ENCODE measurements around the gene CPAMD8.
"Not testable (repeated sequence)": the region's sequence is repeated elsewhere in the genome, so short reads cannot be mapped to it uniquely, and the experiment has no call there.

The CPAMD8 gene

DNA sequence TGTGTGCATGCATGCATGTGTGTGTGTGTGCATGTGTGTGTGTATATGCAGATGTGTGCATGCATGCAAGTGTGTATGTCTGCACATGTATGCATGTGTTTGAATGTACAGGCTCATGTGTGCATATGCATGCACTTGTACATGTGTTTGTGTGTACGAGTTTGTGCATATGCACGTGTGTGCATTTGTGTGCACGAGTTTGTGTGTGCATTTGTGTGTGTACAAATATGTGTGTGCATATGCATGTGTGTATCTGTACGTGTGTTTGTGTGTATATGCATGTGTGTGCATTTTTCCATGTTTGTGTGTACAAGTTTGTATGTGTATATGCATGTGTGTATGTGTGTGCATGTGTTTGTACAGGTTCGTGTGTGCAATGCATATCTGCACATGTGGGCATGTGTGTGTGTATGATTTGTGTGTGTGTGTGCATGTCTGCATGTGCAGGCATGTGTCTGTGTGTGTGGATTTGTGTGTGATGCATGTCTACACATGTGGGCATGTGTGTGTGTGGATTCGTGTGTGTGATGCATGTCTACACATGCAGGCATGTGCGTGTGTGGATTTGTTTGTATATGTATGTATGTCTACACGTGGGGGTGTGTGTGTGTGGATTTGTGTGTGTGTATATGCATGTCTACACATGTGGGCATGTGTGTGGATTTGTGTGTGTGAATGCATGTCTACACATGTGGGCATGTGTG lies 80.7 kb downstream of the CPAMD8 start:
- no peak for DNase-seq

DNA sequence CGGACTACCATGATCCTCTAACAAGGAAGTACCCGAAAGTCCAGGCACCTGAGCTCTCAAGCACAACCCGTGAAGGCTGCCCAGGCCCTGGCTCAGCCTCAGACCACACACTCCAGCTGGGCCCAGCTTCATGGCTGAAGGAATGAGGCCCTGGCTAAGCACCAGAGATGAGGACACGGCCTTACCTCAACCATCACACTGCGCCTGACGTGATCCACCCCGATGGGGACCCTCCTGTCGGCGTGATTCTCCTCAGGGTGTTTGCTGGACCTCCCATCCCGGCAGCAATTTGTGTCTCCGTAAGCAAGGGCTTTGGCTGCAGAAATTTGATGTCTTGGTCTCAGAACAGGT lies 81.3 kb downstream of the CPAMD8 start:
- DNase-seq = no peak

DNA sequence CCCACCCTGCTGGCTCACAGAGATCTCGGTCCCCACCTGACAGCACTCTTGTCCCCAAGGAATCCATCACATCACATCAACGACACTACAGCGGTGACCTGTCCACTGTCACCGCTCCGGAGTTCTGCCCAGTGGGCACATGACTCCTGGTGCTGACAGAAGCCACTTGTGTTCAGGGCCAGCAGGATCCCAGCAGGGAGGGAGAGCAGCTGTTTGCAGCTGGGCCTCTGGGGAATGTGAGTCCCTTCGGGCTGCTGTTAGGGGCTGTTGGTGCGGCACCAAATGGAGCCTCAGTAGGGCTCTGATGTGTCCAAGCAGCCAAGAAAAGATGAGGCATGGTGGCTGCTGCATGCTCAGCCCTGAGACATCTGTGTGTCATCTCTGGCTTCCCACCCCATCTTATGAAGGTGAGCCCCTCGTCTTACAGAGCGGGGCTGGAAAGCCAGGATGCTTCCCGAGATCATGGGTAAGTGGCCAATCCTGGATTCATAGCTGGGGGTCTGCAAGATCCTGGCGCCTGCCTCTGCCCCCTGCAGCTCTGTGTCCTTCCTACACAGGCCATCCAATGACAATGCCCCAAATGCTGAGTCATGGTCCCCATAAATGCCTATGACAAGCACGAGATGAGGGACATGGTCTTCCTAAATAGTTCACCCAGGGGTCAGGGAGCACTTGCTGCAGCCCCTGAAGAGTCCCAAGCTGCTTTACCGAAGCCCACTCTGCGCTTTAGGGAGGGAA lies 81.8 kb downstream of the CPAMD8 start:
- DNase-seq = no peak

- no peak for DNase-seq
Observed at GRCh38 chr19:16943942-16944625, 82.5 kb downstream of the CPAMD8 start.

DNA sequence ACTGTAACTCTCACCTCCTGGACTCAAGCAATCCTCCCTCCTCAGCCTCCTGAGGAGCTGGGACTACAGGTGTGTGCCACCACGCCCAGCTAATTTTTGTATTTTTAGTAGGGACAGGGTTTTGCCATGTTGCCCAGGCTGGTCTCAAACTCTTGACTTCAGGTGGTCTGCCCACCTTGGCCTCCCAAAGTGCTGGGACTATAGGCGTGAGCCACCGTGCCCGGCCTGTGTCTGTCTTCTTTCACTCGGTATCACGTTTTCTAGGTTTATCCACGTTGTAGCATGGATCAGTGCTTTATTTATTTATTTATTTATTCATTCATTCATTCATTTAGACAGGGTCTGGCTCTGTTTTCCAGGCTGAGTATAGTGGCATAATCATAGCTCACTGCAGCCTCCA lies 83.5 kb downstream of the CPAMD8 start:
- DNase-seq = not testable (repeated sequence)

DNA sequence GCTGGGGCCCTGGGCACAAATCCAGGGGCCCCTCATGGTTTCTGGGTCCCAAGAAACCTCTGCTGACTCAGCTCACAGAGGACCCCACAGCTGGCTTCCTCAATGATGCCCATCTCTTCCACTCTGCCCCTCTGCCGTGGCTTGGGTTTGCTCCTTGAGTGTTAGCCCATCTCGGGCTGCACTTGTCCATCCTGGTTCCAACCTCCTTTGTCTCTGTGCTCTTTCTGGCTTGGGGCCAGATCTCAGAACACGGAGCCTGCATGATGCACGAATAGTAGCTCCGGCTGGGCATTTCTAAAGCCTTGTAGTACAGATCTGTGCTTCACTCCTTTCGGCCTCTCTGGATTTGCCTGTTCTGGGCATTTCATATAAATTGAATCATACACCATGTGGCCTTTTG lies 84.0 kb downstream of the CPAMD8 start:
- DNase-seq = no peak

DNA sequence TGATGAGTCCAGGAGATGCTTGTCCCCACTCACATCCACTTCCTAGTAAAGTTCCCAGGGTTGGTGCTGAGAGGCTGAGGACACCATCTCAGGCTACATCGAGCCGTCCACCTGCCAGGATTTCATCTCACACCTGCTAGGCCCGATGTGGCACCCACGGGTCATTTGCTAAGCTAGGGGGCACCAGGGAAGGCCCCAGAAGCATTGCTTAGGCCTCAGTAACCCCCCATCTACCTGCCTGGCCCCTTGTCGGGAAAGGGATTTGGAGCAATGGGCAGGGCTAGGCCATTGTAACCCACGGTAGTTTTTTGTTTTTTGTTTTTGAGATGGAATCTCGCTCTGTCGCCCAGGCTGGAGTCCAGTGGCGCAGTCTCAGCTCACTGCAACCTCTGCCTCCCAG lies 86.0 kb downstream of the CPAMD8 start:
- no peak for DNase-seq

DNA sequence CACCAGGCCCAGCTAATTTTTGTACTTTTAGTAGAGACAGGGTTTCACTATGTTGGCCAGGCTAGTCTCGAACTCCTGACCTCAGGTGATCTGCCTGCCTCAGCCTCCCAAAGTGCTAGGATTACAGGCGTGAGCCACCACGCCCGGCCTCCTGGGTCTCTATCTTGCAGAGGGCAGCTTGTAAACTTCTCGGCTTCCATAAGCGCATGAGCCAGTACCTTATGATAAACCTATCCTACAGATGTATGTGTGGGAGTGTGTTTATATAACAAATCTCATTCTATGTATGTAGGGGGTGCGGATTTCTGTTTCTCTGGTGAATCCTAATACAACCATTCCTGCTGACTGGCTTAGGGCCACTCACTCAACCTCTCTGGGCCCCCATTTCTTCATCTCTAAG lies 86.5 kb downstream of the CPAMD8 start:
- not testable (repeated sequence) for DNase-seq

GRCh38 chr19:16938211-16938610 lies 88.4 kb downstream of the CPAMD8 start:
- no peak for DNase-seq

DNA sequence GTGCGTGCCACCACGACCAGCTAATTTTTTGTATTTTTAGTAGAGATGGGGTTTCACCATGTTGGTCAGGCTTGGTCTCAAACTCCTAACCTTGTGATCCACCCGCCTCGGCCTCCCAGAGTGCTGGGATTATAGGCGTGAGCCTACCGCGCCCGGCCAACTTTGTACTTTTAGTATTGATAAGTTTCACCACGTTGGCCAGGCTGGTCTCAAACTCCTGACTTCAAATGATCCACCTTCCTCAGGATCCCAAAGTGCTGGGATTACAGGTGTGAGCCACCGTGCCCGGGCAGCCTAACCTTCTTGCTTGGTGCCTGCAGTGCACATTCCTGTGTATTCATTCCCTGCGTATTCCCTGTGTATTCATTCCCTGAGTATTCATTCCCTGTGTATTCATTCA lies 88.8 kb downstream of the CPAMD8 start:
- DNase-seq = not testable (repeated sequence)

GRCh38 chr19:16936901-16937300 lies 89.7 kb downstream of the CPAMD8 start:
- no peak for DNase-seq

DNA sequence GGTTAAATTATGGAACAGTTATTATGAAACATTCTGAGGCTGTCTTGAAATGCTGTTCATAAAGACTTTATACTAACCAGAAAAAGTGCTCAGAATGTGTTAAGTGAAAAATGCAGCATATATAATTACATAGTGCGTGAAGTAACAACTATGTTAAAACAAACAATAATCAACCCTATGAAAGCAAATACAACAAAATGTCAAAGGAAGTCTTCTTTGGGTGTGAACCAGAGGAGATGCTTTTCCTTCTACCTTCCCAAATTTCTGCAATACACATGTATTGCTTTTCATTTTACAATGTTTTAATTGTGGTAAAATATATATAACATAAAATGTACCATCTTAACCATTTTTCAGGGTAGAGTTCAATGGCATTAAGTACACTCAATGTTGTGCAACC lies 92.1 kb downstream of the CPAMD8 start:
- no peak for DNase-seq

- no peak for DNase-seq
Observed at GRCh38 chr19:16931306-16931705, 95.3 kb downstream of the CPAMD8 start.

- no peak for DNase-seq
Observed at GRCh38 chr19:16930753-16931152, 95.9 kb downstream of the CPAMD8 start.

GRCh38 chr19:16928916-16929315 lies 97.7 kb downstream of the CPAMD8 start:
- no peak for DNase-seq

- DNase-seq = no peak
Observed at GRCh38 chr19:16928351-16928750, 98.3 kb downstream of the CPAMD8 start.

DNA sequence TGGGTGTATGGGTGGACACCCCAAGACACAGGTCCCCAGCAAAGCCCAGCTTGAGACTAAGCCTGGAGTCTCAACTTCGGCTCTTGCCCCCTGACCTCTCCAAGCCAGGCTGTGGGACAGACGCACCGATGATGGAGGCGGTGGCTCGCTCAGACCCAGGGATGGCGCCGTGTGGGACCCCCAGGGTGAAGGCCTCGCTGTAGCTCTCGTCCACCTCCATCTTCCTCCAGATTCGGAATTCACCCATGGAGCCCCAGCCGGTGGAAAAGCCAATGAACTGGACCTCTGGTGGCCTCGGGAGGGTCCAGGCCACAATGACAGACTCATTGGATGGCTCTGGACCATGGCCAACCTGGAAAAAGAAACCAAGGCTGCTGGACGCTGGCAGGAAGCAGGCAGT lies 98.7 kb downstream of the CPAMD8 start:
- no peak for DNase-seq

DNA sequence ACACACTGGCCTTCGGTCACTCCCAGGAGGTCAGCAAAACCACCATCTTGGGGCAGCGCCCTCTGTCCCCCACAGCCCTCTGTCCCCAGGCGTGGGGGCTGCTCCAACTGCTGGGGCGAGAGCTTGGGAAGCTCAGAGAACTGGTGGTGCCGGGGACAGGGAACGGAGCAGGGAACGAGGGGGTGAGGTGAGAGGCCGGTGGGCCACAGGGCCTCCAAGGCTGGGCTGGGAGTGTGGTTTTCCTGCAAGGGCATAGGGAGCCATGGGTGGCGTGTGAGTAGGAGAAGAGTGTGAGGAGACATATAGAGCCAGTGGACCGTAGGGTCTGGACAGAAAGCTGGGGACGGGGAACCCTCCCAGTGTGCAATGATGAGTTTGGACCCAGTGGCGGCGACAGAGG lies 103.7 kb downstream of the CPAMD8 start:
- no peak for DNase-seq

- no peak for DNase-seq
Observed at GRCh38 chr19:16922592-16922934, 104.0 kb downstream of the CPAMD8 start.

- DNase-seq = no peak
Observed at GRCh38 chr19:16921766-16922591, 104.6 kb downstream of the CPAMD8 start.

GRCh38 chr19:16920816-16921529 lies 105.6 kb downstream of the CPAMD8 start:
- peak; percentile 83 for DNase-seq

- DNase-seq = no peak
Observed at GRCh38 chr19:16919496-16919895, 107.1 kb downstream of the CPAMD8 start.

All from fibroblast of skin of scalp (primary cell).